Neuronal stem cell (in vitro differentiated cells): ENCODE measurements around the gene PNRC2.

Source experiments
- DNase-seq: peaks from one replicate; pipeline ENCODE4 v3.0.0-alpha.2; 2013; ENCODE audit warnings: low spot score
- H2AFZ ChIP-seq: one replicate; pipeline ENCODE4 v1.6.1; 2013; ENCODE audit warnings: mild to moderate bottlenecking, low read length, inconsistent platforms
- H2AK5ac ChIP-seq: 2 replicates; pipeline ENCODE4 v1.6.1; 2013; ENCODE audit warnings: low read depth, mild to moderate bottlenecking, inconsistent platforms, low read length, moderate library complexity, mixed read lengths
- H2BK120ac ChIP-seq: 2 replicates; pipeline ENCODE4 v1.6.1; 2013; ENCODE audit warnings: low read depth, mild to moderate bottlenecking, inconsistent platforms, low read length, moderate library complexity, mixed read lengths
- H2BK12ac ChIP-seq: one replicate; pipeline ENCODE4 v1.6.1; 2013; ENCODE audit warnings: low read length, inconsistent platforms
- H2BK15ac ChIP-seq: 2 replicates; pipeline ENCODE4 v1.6.1; 2013; ENCODE audit warnings: mild to moderate bottlenecking, low read length, inconsistent platforms, mixed read lengths
- H2BK5ac ChIP-seq: one replicate; pipeline ENCODE4 v1.6.1; 2013; ENCODE audit warnings: inconsistent platforms, mild to moderate bottlenecking, low read length, moderate library complexity
- H3K14ac ChIP-seq: one replicate; pipeline ENCODE4 v1.6.1; 2013; ENCODE audit warnings: low read length, inconsistent platforms
- H3K18ac ChIP-seq: 2 replicates; pipeline ENCODE4 v1.6.1; 2013; ENCODE audit warnings: low read length, inconsistent platforms
- H3K23ac ChIP-seq: 2 replicates; pipeline ENCODE4 v1.6.1; 2013; ENCODE audit warnings: low read depth, mild to moderate bottlenecking, mixed read lengths, low read length, inconsistent platforms; ENCODE audit not compliant: poor library complexity
- H3K27ac ChIP-seq: replicated peaks from 3 replicates; pipeline ENCODE4 v1.5.1; 2013; ENCODE audit warnings: low read length, inconsistent platforms
- H3K27me3 ChIP-seq, 3 experiments: 2 replicates each; pipeline ENCODE4 v1.6.1; 2013; ENCODE audit warnings: low read length in 3 of 3, mild to moderate bottlenecking in 2 of 3, inconsistent platforms in 1 of 3, low read depth in 1 of 3, mixed read lengths in 1 of 3, moderate library complexity in 1 of 3; ENCODE audit not compliant: control insufficient read depth in 3 of 3, insufficient read depth in 3 of 3
- H3K36me3 ChIP-seq, 2 donors: replicated peaks in 1 of 2; 2 replicates each; pipeline ENCODE4 v1.6.1; 2013; ENCODE audit warnings: low read length in 2 of 2; ENCODE audit not compliant: control insufficient read depth in 2 of 2, insufficient read depth in 2 of 2
- H3K4ac ChIP-seq: 2 replicates; pipeline ENCODE4 v1.6.1; 2013; ENCODE audit warnings: inconsistent platforms, mild to moderate bottlenecking, low read length, moderate library complexity
- H3K4me1 ChIP-seq, 2 donors: 1 replicate in 1 of 2; 2 replicates in 1 of 2; pipeline ENCODE4 v1.6.1; 2013; ENCODE audit warnings: low read length in 2 of 2, low read depth in 1 of 2; ENCODE audit not compliant: control insufficient read depth in 2 of 2, insufficient read depth in 1 of 2
- H3K4me2 ChIP-seq: one replicate; pipeline ENCODE4 v1.6.1; 2013; ENCODE audit warnings: mild to moderate bottlenecking, low read length, inconsistent platforms; ENCODE audit not compliant: insufficient read depth, poor library complexity, severe bottlenecking
- H3K4me3 ChIP-seq, 2 donors: 2 replicates each; pipeline ENCODE4 v1.5.1; 2013; ENCODE audit warnings: low read length in 2 of 2, mild to moderate bottlenecking in 2 of 2, inconsistent platforms in 1 of 2, moderate library complexity in 1 of 2
- H3K79me1 ChIP-seq: one replicate; pipeline ENCODE4 v1.6.1; 2013; ENCODE audit warnings: low read depth, mild to moderate bottlenecking, inconsistent platforms, low read length, moderate library complexity
- H3K9ac ChIP-seq: one replicate; pipeline ENCODE4 v1.6.1; 2013; ENCODE audit warnings: mild to moderate bottlenecking, low read depth, low read length, inconsistent platforms; ENCODE audit not compliant: poor library complexity
- H3K9me3 ChIP-seq, 2 donors: replicated peaks in 1 of 2; 2 replicates each; pipeline versions ENCODE3 to v1.6.1; 2013; ENCODE audit warnings: low read length in 2 of 2, mild to moderate bottlenecking in 2 of 2, inconsistent platforms in 1 of 2, low read depth in 1 of 2, mixed read lengths in 1 of 2, moderate library complexity in 1 of 2; ENCODE audit not compliant: control insufficient read depth in 2 of 2, insufficient read depth in 1 of 2
- H4K8ac ChIP-seq: one replicate; pipeline ENCODE4 v1.6.1; 2013; ENCODE audit warnings: low read depth, mild to moderate bottlenecking, inconsistent platforms, low read length, moderate library complexity
- H4K91ac ChIP-seq: one replicate; pipeline ENCODE4 v1.6.1; 2013; ENCODE audit warnings: low read length, low read depth, mild to moderate bottlenecking, inconsistent platforms; ENCODE audit not compliant: poor library complexity
- WGBS, 2 donors: extraction: QIAGEN DNeasy Blood & Tissue Kit; methylation state at CpG; one replicate each; pipeline ENCODE4 v1.1.7; 2013; ENCODE audit warnings: missing lambda C conversion rate in 2 of 2, mixed read lengths in 1 of 2; ENCODE audit not compliant: insufficient read length in 2 of 2, insufficient replicate concordance in 1 of 2; ENCODE audit errors: extremely low coverage in 2 of 2; 5-methylcytosine and 5-hydroxymethylcytosine counted together

PNRC2 gene

DNA sequence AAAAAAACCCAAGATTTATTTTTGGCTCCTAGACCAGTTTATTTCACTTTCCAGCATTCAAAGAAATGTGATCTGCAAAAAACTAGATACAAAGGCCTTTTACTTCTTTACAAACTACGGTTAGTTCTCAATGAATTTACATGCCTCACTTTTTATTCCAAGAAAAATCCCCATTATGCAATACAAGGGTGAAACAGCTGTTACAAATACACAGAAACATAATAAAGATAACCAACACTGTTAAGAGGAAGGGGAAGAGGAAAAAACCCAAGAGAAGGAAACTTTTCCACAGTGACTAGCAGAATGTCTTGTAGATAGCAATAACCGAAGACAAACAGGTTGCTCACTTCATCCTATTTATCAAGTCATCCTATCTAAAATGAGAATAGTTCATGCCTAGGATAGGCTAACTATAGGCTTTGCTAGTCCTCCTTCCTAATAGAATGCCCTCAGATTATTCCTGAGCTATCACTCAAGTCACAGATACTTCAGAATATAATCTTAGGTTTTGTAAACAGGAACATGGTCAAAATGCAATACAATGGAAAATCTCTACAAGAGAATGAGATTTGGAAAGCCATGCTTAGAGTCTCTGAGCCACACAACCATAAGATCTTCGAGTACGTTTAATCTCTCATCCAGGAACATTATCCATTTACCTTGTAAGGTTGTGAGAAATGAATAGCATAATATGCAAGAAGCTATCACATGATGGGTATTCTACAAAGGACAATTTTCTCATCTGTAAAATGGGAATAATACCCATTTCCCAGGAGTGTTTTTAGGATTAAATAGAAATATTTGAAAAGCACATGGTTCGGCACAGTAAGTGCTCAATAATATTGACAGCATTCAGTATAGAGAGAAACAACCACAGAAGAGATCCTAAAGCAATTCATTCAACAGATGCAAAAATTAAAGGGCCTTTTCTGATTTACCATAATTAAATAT, 5.4 kb downstream of the PNRC2 start:
- H2BK120ac ChIP-seq: no peak overlapping the region
- no peak overlapping the region for H2AK5ac ChIP-seq
- H3K14ac ChIP-seq: no peak overlapping the region
- no peak overlapping the region for H4K91ac ChIP-seq
- H3K9ac ChIP-seq: no peak overlapping the region
- no peak overlapping the region for H4K8ac ChIP-seq
- no peak overlapping the region for H3K23ac ChIP-seq
- H2AFZ ChIP-seq: no peak overlapping the region
- H3K4me2 ChIP-seq: no peak overlapping the region
- H3K79me1 ChIP-seq: no peaks in the 10 kb centered on the region
- H3K27ac ChIP-seq: no peak overlapping the region
- H3K9me3 ChIP-seq: no peaks in the 10 kb centered on the region
- no peak for DNase-seq
- no peak overlapping the region for H3K18ac ChIP-seq
- H2BK15ac ChIP-seq: no peak overlapping the region
- WGBS, 2 donors: no CpG with 5 or more reads among the region's 5 CpGs
- H3K4me1 ChIP-seq: peaks cover 0 to 3% of the 10 kb centered on the region in 2 donors
- no peak overlapping the region for H3K4ac ChIP-seq
- no peak overlapping the region for H2BK5ac ChIP-seq
- H3K27me3 ChIP-seq: no peaks in the 10 kb centered on the region
- peaks cover 5 to 96% of the 10 kb centered on the region in 2 donors for H3K36me3 ChIP-seq
- no peak overlapping the region for H3K4me3 ChIP-seq
- no peak overlapping the region for H2BK12ac ChIP-seq

DNA sequence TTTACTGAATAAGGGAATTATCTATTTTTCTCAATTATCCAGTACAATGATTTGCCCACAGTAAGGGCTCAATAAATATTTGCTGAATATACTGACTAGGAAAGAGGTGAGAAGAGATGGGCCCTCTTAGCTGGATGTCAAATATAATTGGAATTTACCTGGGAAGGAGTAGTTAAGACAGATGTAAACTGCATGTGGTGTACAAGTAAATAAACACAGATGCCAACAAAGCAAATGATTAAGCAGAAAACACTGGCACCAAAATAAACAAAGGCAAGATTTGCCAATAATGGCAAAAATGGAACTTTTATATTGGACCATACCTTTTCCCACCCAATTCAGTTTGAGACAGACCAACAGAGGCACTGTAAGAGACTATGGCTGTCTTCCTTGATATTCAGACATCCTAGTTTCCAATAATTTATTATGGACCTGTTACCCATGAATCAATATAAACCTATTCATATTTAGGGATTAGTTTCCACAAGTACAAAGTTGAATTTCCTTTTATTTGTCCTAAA, 7.4 kb downstream of the PNRC2 start:
- no peak overlapping the region for H2AK5ac ChIP-seq
- no peak overlapping the region for H2AFZ ChIP-seq
- peaks cover 12 to 96% of the 10 kb centered on the region in 2 donors for H3K36me3 ChIP-seq
- H4K91ac ChIP-seq: no peak overlapping the region
- no peak overlapping the region for H3K27ac ChIP-seq
- H2BK5ac ChIP-seq: no peak overlapping the region
- H3K4me3 ChIP-seq: no peak overlapping the region
- no peaks in the 10 kb centered on the region for H3K4me1 ChIP-seq
- H2BK120ac ChIP-seq: no peak overlapping the region
- no peak overlapping the region for H3K18ac ChIP-seq
- no peak overlapping the region for H3K4ac ChIP-seq
- H2BK12ac ChIP-seq: no peak overlapping the region
- no peak overlapping the region for H3K14ac ChIP-seq
- H3K9ac ChIP-seq: no peak overlapping the region
- H4K8ac ChIP-seq: no peak overlapping the region
- no peak overlapping the region for H3K23ac ChIP-seq
- no peak overlapping the region for H2BK15ac ChIP-seq
- H3K4me2 ChIP-seq: no peak overlapping the region
- H3K9me3 ChIP-seq: no peaks in the 10 kb centered on the region
- DNase-seq: no peak
- H3K79me1 ChIP-seq: no peaks in the 10 kb centered on the region
- no peaks in the 10 kb centered on the region for H3K27me3 ChIP-seq

DNA sequence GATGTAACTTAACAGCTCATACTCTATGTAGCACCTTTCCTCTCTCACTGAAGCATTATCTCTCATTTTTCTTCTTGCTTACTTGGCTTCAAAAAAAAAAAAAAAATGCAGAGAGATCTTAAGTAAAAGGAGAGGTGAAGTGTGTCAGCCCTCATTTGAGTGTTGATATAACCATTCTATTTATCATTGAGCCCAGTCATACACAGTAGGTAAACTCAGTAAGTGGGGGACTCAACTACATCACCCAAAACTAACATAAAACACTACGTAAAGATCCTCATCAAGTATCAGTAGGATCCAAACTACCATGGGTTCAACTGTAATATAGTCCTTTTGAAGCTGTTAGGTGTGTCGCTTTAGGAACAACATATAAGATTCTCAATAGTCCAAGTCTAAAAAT, 8.2 kb downstream of the PNRC2 start:
- H3K4me3 ChIP-seq: no peak overlapping the region
- no peak overlapping the region for H3K9ac ChIP-seq
- H3K14ac ChIP-seq: no peak overlapping the region
- H3K4me1 ChIP-seq: no peaks in the 10 kb centered on the region
- no peak overlapping the region for H4K8ac ChIP-seq
- no peak overlapping the region for H3K18ac ChIP-seq
- H4K91ac ChIP-seq: no peak overlapping the region
- DNase-seq: no peak
- WGBS, 2 donors: no CpG with 5 or more reads among the region's 2 CpGs
- H3K79me1 ChIP-seq: peaks cover 2% of the 10 kb centered on the region
- no peak overlapping the region for H2AFZ ChIP-seq
- no peak overlapping the region for H2BK5ac ChIP-seq
- H3K4me2 ChIP-seq: no peak overlapping the region
- no peak overlapping the region for H3K27ac ChIP-seq
- no peak overlapping the region for H2BK120ac ChIP-seq
- peaks cover 15 to 98% of the 10 kb centered on the region in 2 donors for H3K36me3 ChIP-seq
- H2BK15ac ChIP-seq: no peak overlapping the region
- H3K23ac ChIP-seq: no peak overlapping the region
- no peak overlapping the region for H2BK12ac ChIP-seq
- H3K4ac ChIP-seq: no peak overlapping the region
- no peaks in the 10 kb centered on the region for H3K9me3 ChIP-seq
- no peaks in the 10 kb centered on the region for H3K27me3 ChIP-seq
- no peak overlapping the region for H2AK5ac ChIP-seq

DNA sequence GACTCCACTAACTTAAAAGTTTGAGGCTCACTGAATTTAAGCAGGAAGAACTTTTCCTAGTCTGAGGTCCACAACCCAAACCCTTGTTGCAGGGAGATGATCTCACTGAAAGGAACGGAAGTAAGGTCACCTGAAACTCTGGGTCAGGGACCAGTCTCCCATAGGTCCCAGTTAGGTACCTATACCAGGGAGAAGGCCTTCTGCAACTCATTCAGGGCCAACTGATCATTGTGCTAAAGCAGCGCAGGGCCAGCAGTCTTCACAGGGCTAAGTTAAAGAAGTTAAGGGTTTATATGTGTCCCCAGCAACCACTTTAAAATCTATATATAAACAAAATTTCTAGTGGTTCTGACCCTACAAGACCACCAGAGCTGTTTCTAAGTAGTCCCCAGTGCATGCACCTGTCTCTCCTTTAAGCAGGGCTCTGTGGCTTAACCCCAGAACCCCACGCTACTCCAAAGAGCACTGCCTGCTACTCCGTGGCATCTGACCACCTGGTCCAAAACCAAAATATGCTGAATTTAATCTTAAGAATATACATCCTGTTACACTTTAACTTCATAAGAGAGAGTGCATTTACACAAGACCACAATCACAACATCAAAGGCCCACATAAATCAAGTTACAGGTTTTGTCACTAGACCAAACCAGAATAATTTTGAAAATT, 17.7 kb downstream of the PNRC2 start:
- Histone ChIP-seq H3K9ac (no peak overlapping the region), H3K23ac (no peak overlapping the region), H2BK15ac (no peak overlapping the region), H4K91ac (no peak overlapping the region), H3K79me1 (peaks cover 3% of the 10 kb centered on the region), H2BK5ac (no peak overlapping the region), H2BK120ac (no peak overlapping the region), H3K4me1 (peaks cover 6 to 9% of the 10 kb centered on the region in 2 donors), H3K4me3 (no peak overlapping the region), H2AFZ (no peak overlapping the region), H3K4ac (no peak overlapping the region), H2BK12ac (no peak overlapping the region), H3K18ac (no peak overlapping the region), H3K27ac (no peak overlapping the region), H3K27me3 (no peaks in the 10 kb centered on the region), H4K8ac (no peak overlapping the region), H3K4me2 (no peak overlapping the region), H3K14ac (no peak overlapping the region), H3K9me3 (no peaks in the 10 kb centered on the region), H3K36me3 (peaks cover 14 to 66% of the 10 kb centered on the region in 2 donors), H2AK5ac (no peak overlapping the region)
- WGBS, 2 donors: no CpG with 5 or more reads among the region's 4 CpGs
- no peak for DNase-seq
